Dermis blood vessel endothelial cell (primary cell): ENCODE data around the gene CACNA1A. TPM values are rescaled to one million over a fixed set of nuclear protein-coding genes. Genes with fewer than 3 reads are reported as not detected.
"Not testable (repeated sequence)": the region's sequence is repeated elsewhere in the genome, so short reads cannot be mapped to it uniquely, and the experiment has no call there.

Source experiments
- DNase-seq: peaks from one replicate; pipeline ENCODE4 v3.0.0; 2010
- total RNA-seq: library from RNA; depleted of rRNA; stranded (reverse); fragments of >200 nt; gene quantifications from 2 replicates; pipeline ENCODE4 v1.2.3, GENCODE V29; 2014

The CACNA1A gene
- total RNA-seq, 1 donor from 2014 or later = 0.17 TPM

GRCh38 chr19:13492128-13492527 lies 14.2 kb downstream of the CACNA1A start:
- DNase-seq = no peak

DNA sequence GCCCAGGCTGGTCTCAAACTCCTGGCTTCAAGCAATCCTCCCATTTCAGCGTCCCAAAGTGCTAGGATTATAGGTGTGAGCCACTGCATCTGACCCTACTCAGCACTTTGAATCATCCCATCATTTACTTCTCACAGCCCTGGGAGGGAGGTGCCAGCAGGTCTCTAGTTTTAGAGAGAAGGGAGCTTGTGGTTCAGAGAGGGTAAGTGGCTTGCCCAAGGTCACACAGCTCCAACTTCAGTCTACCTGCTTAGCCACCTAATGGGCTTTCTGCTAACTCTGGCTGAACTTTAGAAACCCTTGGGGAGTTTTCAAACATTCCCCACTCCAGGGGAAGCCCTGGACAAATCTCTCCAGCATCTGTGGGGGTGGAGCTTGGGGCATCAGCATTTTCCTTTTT lies 18.3 kb downstream of the CACNA1A start:
- no peak for DNase-seq

DNA sequence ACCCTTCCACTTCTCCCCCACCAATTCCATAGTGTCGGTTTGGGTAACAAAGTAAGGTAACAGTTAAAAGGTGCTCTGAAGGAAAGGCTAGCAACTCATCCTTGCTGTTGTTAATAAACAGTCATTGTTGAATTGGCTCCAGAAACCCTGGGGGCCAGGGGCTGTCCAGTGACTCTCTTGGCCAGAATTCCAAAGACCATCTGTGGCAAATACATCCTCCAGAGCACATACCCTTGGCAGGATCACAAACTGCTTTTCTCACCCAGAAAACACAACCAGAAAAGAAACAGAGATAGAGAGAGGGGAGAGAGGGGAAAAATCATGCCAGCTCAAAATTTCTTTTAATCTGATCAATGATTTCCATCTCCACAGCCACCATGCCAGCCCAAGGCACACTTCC lies 22.1 kb downstream of the CACNA1A start:
- DNase-seq = no peak

DNA sequence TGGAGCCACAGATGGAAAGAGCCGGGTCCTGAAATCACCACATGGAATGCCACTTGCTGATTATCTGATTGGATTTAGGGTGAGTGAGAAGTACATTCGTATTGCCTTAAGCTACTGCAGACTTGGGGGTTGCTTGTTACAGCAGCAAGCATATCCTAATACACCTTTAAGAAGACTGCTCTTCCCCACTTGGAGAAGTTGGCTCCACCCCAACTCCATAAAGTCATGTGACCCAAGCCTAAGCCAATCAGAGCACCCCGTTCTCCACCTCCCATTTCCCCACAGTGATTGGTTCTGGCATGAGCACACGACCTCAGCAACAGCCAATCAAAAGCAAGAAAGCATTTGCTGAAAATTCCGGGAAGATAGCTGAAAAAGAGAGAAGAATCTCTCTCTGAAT lies 23.1 kb downstream of the CACNA1A start:
- no peak for DNase-seq

GRCh38 chr19:13478576-13478975 lies 27.7 kb downstream of the CACNA1A start:
- DNase-seq = no peak

GRCh38 chr19:13476071-13476470 lies 30.2 kb downstream of the CACNA1A start:
- no peak for DNase-seq

DNA sequence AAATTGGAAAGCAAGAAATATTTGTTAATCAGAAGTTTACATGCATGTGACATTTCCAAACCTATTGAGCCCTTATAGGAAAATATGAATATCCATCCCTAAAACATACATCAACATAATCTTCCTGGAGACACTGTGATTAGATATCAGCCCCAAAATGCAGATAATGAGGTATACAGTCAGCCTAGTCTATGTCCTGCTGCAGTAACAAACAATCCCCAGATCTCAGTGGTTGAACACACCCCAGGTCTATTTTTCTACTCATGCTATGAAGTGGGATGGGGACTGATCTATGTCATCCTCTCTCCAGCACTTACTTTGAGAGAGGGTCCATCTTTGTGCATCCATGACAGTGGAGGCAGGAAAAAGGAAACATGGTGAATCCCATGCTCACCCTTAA lies 31.2 kb downstream of the CACNA1A start:
- no peak for DNase-seq

DNA sequence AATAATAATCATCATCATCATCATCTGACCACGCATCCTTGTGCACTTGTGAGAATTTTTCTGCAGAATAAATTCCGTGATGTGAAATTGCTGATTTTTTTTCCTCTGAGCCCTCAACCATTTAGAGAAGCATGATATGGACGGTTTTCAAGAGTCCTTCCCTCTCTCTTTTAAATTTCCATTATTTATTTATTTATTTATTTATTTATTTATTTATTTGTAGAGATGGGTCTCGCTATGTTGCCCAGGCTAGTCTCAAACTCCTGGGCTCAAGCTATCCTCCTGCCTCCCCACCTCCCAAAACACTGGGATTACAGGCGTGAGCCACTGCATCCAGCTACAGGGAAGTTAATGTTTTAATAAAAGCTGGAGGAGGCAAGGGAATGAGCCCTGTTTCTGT lies 39.6 kb downstream of the CACNA1A start:
- no peak for DNase-seq

- peak; percentile 26 for DNase-seq
These were observed 43.0 kb downstream of the CACNA1A start for GRCh38 chr19:13463296-13463695.

GRCh38 chr19:13461536-13461935 lies 44.7 kb downstream of the CACNA1A start:
- DNase-seq = no peak

- no peak for DNase-seq
These were observed 46.2 kb downstream of the CACNA1A start for GRCh38 chr19:13460045-13460444.

- DNase-seq = no peak
These were observed 46.9 kb downstream of the CACNA1A start for GRCh38 chr19:13459351-13459750.

DNA sequence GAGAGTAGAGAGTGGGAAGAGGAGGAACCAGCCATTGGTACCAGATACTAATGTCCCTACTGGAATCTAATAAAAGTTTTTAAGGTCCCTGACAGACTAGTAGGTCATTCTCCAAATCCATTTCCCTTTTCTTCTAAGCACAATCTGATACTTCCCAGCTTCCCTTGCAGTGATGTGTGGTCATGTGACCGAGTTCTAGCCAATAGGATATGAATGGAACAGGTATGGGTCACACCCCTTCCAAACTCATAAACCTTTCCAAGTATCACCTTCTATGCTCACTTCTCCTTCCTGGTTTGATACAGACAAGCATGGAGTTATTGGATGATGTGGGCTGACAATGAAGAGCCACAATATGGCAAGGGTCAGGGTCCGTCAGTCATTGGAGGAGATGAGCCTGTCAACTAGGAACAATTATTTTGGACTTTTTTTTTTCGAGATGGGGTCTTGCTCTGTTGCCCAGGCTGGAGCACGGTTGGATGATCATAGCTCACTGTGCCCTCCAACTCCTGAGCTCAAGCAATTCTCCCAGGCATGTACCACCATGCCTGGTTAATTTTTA lies 54.8 kb downstream of the CACNA1A start:
- no peak for DNase-seq

- no peak for DNase-seq
These were observed 58.3 kb downstream of the CACNA1A start for GRCh38 chr19:13447978-13448377.

DNA sequence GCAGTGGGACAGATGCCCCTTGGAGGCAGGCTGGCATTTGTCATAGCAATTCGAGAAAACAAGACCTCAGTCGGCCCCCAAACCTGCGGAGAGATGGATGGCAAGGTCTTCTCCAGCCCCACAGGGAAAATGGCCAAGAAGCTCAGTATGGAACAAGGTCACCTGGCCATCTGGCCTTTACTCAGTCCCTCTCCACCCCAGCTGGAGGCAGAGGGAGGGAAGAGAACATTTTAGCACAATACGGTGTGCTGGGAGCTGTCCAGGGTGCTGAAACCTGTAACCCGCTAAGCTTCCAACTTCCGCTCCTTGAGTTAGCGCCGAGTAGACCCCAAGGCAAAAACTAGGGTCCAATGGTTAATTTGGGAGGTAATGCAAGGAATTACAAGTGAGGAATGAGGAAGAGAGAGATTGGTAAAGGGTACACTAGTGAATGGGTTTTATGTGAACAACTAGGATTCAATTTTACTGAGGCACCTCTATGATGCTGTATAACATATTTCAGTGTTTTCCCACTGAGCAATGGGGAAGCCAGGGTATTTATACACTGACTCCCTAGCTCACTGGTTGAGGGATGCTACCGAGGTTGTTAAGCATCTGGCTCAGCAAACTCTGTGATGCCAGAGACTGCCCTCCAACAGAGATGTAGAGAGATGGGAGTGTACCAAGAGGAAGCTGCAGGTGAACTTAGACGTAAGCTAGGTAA lies 64.3 kb downstream of the CACNA1A start:
- DNase-seq = peak; percentile 66

DNA sequence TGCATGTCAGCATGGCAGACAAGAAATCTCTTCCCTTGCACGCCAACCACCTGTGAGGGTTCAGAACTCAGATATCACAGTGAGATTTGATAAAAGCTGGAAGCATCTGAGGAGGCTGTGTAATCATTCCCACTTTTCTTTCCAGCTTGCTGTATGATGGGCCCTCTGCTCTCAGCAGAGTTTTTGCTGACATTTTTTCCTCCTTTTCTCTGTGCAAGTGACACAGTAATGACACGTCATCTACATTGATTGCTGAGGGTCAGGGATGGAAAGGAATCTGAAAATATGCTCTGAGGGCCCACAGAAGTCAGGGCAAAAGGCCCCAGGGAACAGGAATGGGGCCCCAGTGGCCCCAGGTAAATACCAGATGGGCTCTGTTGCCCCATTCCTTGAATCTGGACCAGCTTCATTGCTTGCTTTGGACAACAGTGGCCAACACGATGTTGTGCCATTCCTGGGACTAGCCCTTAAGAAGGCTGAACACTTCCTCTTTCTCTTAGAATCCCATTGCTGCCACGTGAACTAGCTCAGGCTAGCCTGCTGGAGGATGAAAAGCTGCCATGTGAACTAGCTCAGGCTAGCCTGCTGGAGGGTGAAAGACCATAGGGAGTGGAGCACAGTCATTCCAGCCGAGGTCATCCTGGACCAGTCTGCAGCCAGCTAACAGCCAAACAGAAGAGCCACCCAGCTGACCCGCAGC lies 68.2 kb downstream of the CACNA1A start:
- no peak for DNase-seq

DNA sequence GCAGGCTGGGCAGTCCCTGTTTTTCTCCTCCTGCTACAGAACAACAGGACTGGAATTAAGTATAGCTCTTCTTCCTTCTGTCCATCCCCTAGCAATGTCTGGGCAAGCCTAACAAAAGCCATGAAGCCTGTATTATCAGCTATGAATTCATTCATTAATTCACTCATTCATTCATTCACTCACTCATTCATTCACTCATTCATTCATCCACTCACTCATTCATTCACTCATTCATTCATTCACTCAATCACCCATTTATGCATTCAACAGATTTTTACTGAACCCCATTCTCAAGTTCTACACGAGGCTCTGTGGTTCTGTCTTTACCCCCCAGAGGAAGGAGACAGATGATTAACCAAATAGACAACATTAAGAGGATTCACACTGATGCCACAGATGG lies 69.9 kb downstream of the CACNA1A start:
- no peak for DNase-seq

- peak; percentile 73 for DNase-seq
These were observed 75.3 kb downstream of the CACNA1A start for GRCh38 chr19:13430790-13431582.

- DNase-seq = peak; percentile 89
These were observed 76.7 kb downstream of the CACNA1A start for GRCh38 chr19:13429563-13429962.

- DNase-seq = peak; percentile 48
These were observed 77.9 kb downstream of the CACNA1A start for GRCh38 chr19:13428352-13428751.

GRCh38 chr19:13427273-13428051 lies 78.8 kb downstream of the CACNA1A start:
- DNase-seq = no peak

GRCh38 chr19:13425875-13426274 lies 80.4 kb downstream of the CACNA1A start:
- not testable (repeated sequence) for DNase-seq
